ENCODE data around the gene GALNT12.

GALNT12 gene

GRCh38 chr9:98787766-98788335, 19.6 kb upstream of the GALNT12 start:
- ChIA-PET POLR2A (no interaction called here), CTCF (interaction anchor here (0.8 to 15.7 kb wide), 4 partner anchors 10 to 489 kb away, joined by 3 to 202 read pairs (median 5); no protein-coding TSS in a partner anchor)
- TF ChIP-seq, protein P1, sequence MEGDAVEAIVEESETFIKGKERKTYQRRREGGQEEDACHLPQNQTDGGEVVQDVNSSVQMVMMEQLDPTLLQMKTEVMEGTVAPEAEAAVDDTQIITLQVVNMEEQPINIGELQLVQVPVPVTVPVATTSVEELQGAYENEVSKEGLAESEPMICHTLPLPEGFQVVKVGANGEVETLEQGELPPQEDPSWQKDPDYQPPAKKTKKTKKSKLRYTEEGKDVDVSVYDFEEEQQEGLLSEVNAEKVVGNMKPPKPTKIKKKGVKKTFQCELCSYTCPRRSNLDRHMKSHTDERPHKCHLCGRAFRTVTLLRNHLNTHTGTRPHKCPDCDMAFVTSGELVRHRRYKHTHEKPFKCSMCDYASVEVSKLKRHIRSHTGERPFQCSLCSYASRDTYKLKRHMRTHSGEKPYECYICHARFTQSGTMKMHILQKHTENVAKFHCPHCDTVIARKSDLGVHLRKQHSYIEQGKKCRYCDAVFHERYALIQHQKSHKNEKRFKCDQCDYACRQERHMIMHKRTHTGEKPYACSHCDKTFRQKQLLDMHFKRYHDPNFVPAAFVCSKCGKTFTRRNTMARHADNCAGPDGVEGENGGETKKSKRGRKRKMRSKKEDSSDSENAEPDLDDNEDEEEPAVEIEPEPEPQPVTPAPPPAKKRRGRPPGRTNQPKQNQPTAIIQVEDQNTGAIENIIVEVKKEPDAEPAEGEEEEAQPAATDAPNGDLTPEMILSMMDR (IDR thresholded peaks at IDR 0.05; ENCODE audit: insufficient read depth, low read length, missing control alignments): no peak
- no peak for DNase-seq (ENCODE audit: low read depth, low spot score)
- no peak overlapping the region for H3K4me3 ChIP-seq (ENCODE audit: low read depth, low read length)

GRCh38 chr9:98789483-98790133, 17.9 kb upstream of the GALNT12 start:
- DNase-seq (ENCODE audit: low read depth, low spot score): no peak
- no peak overlapping the region for H3K4me3 ChIP-seq (ENCODE audit: low read depth, low read length)
- POLR2A ChIA-PET: no interaction called here
- CTCF ChIA-PET: interaction anchor here (3.2 to 15.7 kb wide), 2 partner anchors 14 to 476 kb away, joined by 13 to 202 read pairs; no protein-coding TSS in a partner anchor
- TF ChIP-seq, protein P1 (IDR thresholded peaks at IDR 0.05; ENCODE audit: insufficient read depth, low read length, missing control alignments): no peak

DNA sequence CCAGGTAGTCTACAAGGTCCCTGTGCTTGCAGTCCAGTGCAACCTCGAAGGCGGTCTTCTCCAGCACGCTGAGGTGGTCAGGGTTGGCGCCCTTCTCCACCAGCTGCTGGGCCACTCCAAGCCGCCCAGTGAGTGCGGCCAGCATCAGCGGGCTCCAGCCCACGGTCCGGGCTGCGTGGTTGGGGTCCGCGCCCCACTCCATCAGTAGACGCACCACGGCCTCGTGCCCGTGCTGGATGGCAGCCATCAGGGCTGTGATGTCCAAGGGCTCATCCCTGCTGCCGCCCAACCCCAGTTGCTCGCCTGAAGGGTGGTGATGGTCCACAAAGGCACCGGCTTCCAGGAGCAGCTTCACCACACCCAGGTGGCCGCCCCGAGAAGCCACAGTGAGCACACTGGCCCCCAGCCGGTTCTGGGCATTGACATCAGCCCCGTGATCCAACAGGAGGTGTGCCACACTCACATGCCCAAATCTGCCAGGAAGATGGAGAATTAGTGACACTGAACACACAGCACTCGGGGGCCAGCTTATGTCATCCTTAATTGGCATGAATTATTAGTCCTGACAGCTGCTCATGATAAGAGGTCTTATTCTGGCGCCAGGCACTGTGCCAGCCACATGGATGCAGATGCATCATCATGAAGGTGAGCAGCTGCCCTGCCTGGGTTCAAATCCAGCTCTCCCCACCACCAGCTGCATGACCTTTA, 17.2 kb upstream of the GALNT12 start:
- ChIA-PET CTCF (interaction anchor here (0.8 to 15.7 kb wide), 7 partner anchors 8 to 518 kb away, joined by 3 to 202 read pairs (median 5); partner anchors contain the start of gene GALNT12), POLR2A (no interaction called here)
- TF ChIP-seq, protein P1 (IDR thresholded peaks at IDR 0.05; ENCODE audit: insufficient read depth, low read length, missing control alignments): no peak
- no peak for DNase-seq (ENCODE audit: low read depth, low spot score)
- H3K4me3 ChIP-seq (ENCODE audit: low read depth, low read length): no peak overlapping the region

GRCh38 chr9:98790842-98791607, 16.4 kb upstream of the GALNT12 start:
- POLR2A ChIA-PET: no interaction called here
- DNase-seq (ENCODE audit: low read depth, low spot score): peak; percentile 88
- CTCF ChIA-PET: interaction anchor here (0.6 to 15.7 kb wide), 24 partner anchors 8 to 1634 kb away, joined by 3 to 202 read pairs (median 3); partner anchors contain the start of genes ANP32B and GALNT12
- no peak overlapping the region; the same call in 1 of the 2 replicates for H3K4me3 ChIP-seq (ENCODE audit: low read depth, low read length)
- TF ChIP-seq, protein P1 (IDR thresholded peaks at IDR 0.05; ENCODE audit: insufficient read depth, low read length, missing control alignments): peak; percentile 98

- no peak overlapping the region for H3K4me3 ChIP-seq (ENCODE audit: low read depth, low read length)
- DNase-seq (ENCODE audit: low read depth, low spot score): no peak
- ChIA-PET POLR2A (no interaction called here), CTCF (interaction anchor here (0.6 to 15.7 kb wide), 25 partner anchors 9 to 1633 kb away, joined by 3 to 202 read pairs (median 3); partner anchors contain the start of genes ANP32B and GALNT12)
- TF ChIP-seq, protein P1 (IDR thresholded peaks at IDR 0.05; ENCODE audit: insufficient read depth, low read length, missing control alignments): no peak
Measured at GRCh38 chr9:98791608-98792490, 15.6 kb upstream of the GALNT12 start.

Data from AG04449 (cell line).